ENCODE data around the gene TERB1.

DNA sequence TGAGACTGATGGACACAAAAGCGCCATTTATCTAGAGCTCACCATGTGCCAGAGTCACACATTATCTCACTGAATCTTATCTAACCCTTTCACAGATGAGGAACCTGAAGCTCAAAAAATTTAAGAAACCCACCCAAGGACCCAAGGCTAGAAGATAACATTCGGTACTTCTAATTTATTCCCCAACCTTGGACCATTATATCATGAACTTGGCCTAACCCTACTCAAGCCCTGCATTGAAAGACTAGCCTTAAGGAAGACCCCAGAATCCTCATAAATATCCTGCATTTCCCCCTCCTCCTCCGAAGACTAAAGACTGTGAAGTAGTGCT is 49.4 kb downstream of the TERB1 start:
- TF ChIP-seq CTCF (IDR thresholded peaks at IDR 0.05) (no peak), POLR2A (IDR thresholded peaks at IDR 0.05) (no peak)

Measured in lower leg skin (tissue), 3 donors.